Fibroblast of pulmonary artery (primary cell): ENCODE measurements around the gene CCDC78.

Experiments
- DNase-seq: peaks from one replicate; pipeline ENCODE4 v3.0.0-alpha.2; 2010; ENCODE audit warnings: low read depth
- H3K4me3 ChIP-seq: replicated peaks from 2 replicates; pipeline ENCODE4 v1.5.1; 2011; ENCODE audit warnings: low read depth, mild to moderate bottlenecking, control low read depth, low read length, moderate library complexity
- CTCF ChIP-seq: IDR thresholded peaks from 2 replicates; pipeline ENCODE4 v1.5.1; 2011; ENCODE audit warnings: mild to moderate bottlenecking, control low read depth, low read length, inconsistent platforms; ENCODE audit errors: missing control alignments

The CCDC78 gene

DNA sequence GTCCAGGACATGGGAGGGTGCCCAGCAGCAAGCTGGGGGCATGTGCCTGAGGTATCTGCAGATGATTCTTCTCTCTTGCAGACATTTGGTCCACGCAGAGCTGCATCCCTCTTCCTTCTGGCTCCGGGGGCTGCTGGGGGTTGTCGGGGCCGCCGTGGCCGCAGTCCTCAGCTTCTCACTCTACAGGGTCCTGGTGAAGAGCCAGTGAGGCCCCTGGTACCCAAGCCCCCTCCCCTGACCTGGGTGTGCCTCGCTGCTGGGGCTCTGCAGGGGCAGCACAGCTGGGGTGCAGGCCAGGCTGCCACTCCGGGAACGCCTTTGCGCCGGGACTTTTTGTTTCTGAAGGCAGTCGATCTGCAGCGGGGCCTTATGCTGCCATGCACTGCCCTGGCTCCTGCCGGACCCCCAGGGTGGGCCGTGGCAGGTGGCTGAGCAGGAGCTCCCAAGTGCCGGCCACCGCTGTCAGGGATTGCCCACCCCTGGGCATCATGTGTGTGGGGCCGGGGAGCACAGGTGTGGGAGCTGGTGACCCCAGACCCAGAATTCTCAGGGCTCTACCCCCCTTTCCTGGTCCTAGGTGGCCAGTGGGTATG, 52.7 kb downstream of the CCDC78 start:
- no peak for DNase-seq
- no peak for TF ChIP-seq CTCF
- no peak overlapping the region for H3K4me3 ChIP-seq

DNA sequence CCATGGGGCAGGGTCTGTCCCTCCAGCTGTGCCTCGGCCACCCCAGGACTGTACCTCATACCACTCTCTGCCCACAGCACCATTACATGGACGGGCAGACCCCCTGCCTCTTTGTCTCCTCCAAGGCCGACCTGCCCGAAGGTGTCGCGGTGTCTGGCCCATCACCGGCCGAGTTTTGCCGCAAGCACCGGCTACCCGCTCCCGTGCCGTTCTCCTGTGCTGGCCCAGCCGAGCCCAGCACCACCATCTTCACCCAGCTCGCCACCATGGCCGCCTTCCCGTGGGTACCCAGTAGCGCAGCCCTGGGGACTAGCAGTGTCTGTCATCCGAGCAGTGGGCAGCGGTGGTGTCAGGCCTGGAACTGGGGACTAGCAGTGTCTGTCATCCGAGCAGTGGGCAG, 53.4 kb downstream of the CCDC78 start:
- no peak for TF ChIP-seq CTCF
- DNase-seq, result no peak
- H3K4me3 ChIP-seq, result no peak overlapping the region
